Astrocyte of the cerebellum (primary cell): Measurements from ENCODE around the gene ACP7.
"Not testable (repeated sequence)": the region's sequence is repeated elsewhere in the genome, so short reads cannot be mapped to it uniquely, and the experiment has no call there.

Source experiments
- DNase-seq: peaks from one replicate; pipeline ENCODE4 v3.0.0-alpha.2; 2011; ENCODE audit warnings: low read depth
- H3K4me3 ChIP-seq: 2 replicates; pipeline ENCODE4 v1.5.1; 2011; ENCODE audit warnings: mild to moderate bottlenecking, low read depth, low read length, moderate library complexity
- in situ Hi-C: cut with HindIII; loops from 2 replicates; pipeline ENCODE4 v1.10.0; 2017; ENCODE audit warnings: low sequenced_read_pairs
- TF ChIP-seq, protein P1 (sequence below): IDR thresholded peaks from 2 replicates; pipeline ENCODE4 v1.5.1; 2012; ENCODE audit warnings: low read length, low read depth, moderate library complexity, mild to moderate bottlenecking; ENCODE audit errors: missing control alignments

Gene ACP7

DNA sequence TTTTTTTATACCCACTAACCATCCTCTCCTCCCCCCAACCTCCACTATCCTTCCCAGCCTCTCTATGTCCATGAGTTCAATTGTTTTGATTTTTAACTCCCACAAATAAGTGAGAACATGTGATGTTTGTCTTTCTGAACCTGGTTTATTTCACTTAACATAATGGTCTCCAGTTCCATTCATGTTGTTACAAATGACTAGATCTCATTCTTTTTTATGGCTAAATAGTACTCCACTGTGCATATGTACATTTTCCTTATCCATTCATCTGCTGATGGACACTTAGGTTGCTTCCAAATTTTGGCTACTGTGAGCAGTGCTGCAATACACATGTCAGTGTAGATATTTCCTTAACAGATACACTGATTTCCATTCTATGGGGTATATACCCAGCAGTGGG is 24.9 kb upstream of the ACP7 start:
- no peak overlapping the region for H3K4me3 ChIP-seq
- TF ChIP-seq, protein P1, sequence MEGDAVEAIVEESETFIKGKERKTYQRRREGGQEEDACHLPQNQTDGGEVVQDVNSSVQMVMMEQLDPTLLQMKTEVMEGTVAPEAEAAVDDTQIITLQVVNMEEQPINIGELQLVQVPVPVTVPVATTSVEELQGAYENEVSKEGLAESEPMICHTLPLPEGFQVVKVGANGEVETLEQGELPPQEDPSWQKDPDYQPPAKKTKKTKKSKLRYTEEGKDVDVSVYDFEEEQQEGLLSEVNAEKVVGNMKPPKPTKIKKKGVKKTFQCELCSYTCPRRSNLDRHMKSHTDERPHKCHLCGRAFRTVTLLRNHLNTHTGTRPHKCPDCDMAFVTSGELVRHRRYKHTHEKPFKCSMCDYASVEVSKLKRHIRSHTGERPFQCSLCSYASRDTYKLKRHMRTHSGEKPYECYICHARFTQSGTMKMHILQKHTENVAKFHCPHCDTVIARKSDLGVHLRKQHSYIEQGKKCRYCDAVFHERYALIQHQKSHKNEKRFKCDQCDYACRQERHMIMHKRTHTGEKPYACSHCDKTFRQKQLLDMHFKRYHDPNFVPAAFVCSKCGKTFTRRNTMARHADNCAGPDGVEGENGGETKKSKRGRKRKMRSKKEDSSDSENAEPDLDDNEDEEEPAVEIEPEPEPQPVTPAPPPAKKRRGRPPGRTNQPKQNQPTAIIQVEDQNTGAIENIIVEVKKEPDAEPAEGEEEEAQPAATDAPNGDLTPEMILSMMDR = no peak
- in situ Hi-C loops = no loop called here
- no peak for DNase-seq

DNA sequence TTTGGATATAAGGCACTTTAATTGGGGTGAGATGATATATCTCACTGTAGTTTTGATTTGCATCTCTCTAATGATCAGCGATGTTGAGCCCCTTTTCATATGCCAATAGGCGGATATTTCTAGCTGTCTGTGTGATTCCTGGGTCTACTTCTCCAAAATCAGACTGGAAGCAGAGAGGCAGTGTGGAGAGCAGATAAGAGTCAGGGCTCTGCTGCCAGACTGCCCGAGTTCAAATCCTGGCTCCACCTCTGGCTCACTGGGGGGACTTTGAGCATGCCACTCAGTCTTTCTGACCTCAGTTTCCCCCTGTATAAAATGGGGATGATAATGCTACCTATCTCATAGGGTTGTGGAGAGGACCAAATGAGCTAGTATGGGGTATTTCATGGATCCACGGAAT is 24.0 kb upstream of the ACP7 start:
- in situ Hi-C loops = no loop called here
- TF ChIP-seq, protein P1 = no peak

DNA sequence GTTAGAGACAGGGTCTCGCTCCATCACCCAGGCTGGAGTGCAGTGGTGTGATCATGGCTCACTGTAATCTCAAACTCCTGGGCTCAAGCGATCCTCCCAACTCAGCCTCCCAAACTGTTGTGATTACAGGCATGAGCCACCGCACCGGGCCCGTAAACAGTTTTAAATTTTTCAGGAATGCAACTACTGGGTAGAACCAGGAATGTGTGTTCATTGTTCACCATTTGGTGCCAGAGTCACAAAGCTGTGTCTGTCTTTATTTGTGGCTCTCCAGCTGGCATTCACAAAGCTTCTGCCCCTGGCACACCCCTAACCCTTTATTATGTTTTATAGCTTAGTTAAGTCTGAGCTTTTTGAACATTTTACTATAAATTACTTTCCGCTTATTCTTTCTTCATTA is 19.8 kb upstream of the ACP7 start:
- TF ChIP-seq, protein P1 = no peak
- DNase-seq = no peak
- in situ Hi-C loops = no loop called here
- no peak overlapping the region for H3K4me3 ChIP-seq

More for the DNA sequence above, 24.0 kb upstream of the ACP7 start:
- H3K4me3 ChIP-seq = no peak overlapping the region
- no peak for DNase-seq

DNA sequence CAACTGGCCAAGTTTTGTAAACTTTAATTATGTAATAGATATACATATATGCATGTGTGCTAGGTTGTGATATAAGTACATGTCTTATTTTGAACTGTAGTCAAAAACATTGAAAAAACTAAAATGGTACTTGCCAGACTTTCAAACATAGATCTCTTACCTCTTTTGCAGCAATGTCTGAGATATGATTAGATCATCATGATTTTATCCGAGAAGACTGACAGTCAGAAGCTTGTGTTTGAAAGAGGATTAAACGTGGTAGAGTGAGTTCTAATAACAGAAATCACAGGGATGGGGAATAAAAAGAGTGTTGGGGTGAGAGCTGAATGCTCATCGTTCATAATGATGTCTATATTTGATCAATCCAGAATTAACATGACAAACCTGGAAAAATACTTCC is 18.2 kb upstream of the ACP7 start:
- no peak for DNase-seq
- TF ChIP-seq, protein P1 = no peak
- H3K4me3 ChIP-seq = no peak overlapping the region
- in situ Hi-C loops = no loop called here

DNA sequence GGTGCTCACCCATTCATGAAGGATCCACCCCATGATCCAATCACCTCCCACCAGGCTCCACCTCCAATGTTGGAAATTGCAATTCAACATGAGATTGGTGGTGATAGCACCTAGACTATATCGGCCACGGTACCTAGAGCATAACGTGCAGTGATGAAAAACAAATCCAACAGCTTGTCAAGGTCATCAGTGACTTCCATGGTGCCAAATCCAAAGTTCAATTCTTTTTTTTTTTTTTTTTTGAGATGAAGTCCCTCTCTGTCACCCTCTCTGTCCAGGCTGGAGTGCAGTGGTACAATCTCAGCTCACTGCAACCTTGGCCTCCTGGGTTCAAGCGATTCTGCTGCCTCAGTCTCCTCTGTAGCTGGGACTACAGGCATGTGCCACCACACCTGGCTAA is 17.1 kb upstream of the ACP7 start:
- no peak for DNase-seq
- H3K4me3 ChIP-seq = no peak overlapping the region
- in situ Hi-C loops = no loop called here
- TF ChIP-seq, protein P1 = no peak

DNA sequence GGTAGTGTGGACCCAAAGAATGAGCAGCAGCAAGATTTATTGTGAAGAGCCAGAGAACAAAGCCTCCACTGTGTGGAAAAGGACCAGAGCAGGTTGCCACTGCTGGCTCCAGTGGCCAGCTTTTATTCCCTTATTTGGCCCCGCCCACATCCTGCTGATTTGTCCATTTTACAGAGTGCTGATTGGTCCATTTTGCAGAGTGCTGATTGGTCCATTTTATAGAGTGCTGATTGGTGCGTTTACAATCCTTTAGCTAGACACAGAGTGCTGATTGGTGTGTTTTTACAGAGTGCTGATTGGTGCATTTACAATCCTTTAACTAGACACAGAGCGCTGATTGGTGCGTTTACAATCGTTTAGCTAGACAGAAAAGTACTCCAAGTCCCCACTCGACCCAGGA is 15.9 kb upstream of the ACP7 start:
- in situ Hi-C loops, DNase-seq, H3K4me3 ChIP-seq: not testable (repeated sequence)

DNA sequence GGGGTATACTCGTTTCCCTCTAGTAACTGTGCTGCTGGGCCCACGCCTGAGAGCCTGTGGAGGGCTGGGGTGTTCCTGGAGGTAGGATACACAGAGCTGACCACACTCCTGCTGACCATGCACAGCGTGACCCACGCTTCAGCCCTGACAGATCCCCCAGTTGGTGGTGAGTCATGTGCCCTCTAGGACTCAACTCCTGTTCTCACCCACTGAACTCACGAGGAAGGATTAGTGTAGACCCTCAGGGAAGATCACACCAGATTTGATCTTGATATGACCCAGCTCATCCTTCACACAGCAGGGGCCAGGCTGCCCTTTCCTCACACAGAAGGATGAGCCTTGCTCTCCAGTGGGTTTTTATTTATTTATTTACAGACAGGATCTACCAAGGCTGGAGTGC is 13.3 kb upstream of the ACP7 start:
- in situ Hi-C loops = no loop called here

More for the DNA sequence above, 13.3 kb upstream of the ACP7 start:
- no peak for DNase-seq
- TF ChIP-seq, protein P1 = no peak
- no peak overlapping the region for H3K4me3 ChIP-seq
